ENCODE data around the gene ELFN2.

The ELFN2 gene

GRCh38 chr22:37334859-37335805 lies 92.1 kb downstream of the ELFN2 start:
- TF ChIP-seq, protein P1, sequence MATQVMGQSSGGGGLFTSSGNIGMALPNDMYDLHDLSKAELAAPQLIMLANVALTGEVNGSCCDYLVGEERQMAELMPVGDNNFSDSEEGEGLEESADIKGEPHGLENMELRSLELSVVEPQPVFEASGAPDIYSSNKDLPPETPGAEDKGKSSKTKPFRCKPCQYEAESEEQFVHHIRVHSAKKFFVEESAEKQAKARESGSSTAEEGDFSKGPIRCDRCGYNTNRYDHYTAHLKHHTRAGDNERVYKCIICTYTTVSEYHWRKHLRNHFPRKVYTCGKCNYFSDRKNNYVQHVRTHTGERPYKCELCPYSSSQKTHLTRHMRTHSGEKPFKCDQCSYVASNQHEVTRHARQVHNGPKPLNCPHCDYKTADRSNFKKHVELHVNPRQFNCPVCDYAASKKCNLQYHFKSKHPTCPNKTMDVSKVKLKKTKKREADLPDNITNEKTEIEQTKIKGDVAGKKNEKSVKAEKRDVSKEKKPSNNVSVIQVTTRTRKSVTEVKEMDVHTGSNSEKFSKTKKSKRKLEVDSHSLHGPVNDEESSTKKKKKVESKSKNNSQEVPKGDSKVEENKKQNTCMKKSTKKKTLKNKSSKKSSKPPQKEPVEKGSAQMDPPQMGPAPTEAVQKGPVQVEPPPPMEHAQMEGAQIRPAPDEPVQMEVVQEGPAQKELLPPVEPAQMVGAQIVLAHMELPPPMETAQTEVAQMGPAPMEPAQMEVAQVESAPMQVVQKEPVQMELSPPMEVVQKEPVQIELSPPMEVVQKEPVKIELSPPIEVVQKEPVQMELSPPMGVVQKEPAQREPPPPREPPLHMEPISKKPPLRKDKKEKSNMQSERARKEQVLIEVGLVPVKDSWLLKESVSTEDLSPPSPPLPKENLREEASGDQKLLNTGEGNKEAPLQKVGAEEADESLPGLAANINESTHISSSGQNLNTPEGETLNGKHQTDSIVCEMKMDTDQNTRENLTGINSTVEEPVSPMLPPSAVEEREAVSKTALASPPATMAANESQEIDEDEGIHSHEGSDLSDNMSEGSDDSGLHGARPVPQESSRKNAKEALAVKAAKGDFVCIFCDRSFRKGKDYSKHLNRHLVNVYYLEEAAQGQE (IDR thresholded peaks at IDR 0.05; ENCODE audit: insufficient read depth in 1 of 2, low read depth in 2 of 2, low read length in 2 of 2), result no peak
- no peak for TF ChIP-seq POLR2AphosphoS5 (IDR thresholded peaks at IDR 0.05; ENCODE audit: low read depth, low read length)
- no peak for TF ChIP-seq TAF1 (IDR thresholded peaks at IDR 0.05; ENCODE audit: borderline replicate concordance, insufficient read depth, low read length)
- no peak for TF ChIP-seq SIN3A (IDR thresholded peaks at IDR 0.05; ENCODE audit: borderline replicate concordance, insufficient read depth, low read length)
- TF ChIP-seq FOXP2 (optimal IDR thresholded peaks at IDR 0.05; ENCODE audit: borderline replicate concordance, extremely low read depth, extremely low read length, insufficient read depth), result no peak

DNA sequence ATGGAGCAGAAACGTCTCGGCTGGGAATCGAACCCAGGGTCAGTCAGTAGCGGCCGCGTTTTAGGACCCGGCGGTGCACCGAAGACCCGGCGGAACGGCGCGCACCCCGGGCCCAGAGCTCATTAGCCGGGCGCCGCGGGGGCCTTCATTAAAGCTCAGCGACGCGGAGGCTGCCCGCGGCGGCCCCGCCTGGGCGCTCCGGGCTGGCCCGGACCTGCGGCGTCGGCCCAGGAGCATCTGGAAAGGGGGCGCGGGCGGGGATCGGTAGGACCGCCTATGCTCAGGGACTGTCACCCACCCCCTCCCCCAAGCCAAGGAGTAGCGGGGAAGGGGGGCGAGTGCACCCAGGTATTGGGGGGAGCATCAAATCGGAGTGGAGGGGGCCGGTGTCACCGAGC lies 92.8 kb downstream of the ELFN2 start:
- no peak for TF ChIP-seq TAF1 (IDR thresholded peaks at IDR 0.05; ENCODE audit: borderline replicate concordance, insufficient read depth, low read length)
- no peak for TF ChIP-seq POLR2AphosphoS5 (IDR thresholded peaks at IDR 0.05; ENCODE audit: low read depth, low read length)
- TF ChIP-seq FOXP2 (optimal IDR thresholded peaks at IDR 0.05; ENCODE audit: borderline replicate concordance, extremely low read depth, extremely low read length, insufficient read depth), result no peak
- TF ChIP-seq SIN3A (IDR thresholded peaks at IDR 0.05; ENCODE audit: borderline replicate concordance, insufficient read depth, low read length), result no peak
- TF ChIP-seq, protein P1 (IDR thresholded peaks at IDR 0.05; ENCODE audit: insufficient read depth in 1 of 2, low read depth in 2 of 2, low read length in 2 of 2), result no peak

DNA sequence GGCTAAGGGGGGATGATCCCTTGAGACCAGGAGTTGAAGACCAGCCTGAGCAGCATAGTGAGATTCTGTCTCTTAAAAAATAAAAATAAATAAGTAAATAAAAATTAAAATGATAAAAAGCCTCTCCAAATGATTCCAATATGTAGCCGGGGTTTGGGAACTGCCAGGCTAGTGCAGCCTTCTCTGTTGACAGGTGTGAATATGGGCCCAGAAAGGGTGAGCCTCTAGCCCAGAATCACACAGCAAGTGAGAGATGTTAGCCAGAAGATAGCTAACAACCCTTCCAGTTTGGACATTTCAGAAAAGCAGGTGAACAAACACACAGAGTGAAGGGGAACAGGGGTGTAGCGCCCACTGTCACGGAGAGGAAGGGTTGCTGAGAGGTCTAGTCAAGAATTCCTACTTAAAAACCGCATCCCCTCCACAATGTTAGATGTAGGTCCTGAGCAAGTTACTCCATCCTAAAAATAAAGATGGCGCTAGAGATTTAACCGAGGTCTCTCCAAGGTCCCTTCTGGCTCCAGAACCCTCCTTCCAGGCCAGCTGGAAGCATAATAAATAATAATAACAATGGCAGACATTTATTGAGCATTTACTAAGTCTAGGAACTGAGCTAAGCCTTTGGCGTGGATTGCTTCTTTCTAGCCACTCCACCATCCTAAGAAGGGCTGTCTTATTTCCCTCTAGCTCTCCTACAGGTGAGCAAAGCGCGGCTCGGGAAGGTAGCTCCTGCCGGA lies 93.4 kb downstream of the ELFN2 start:
- TF ChIP-seq, protein P1 (IDR thresholded peaks at IDR 0.05; ENCODE audit: insufficient read depth in 1 of 2, low read depth in 2 of 2, low read length in 2 of 2), result no peak
- TF ChIP-seq POLR2AphosphoS5 (IDR thresholded peaks at IDR 0.05; ENCODE audit: low read depth, low read length) (no peak), TAF1 (IDR thresholded peaks at IDR 0.05; ENCODE audit: borderline replicate concordance, insufficient read depth, low read length) (no peak), SIN3A (IDR thresholded peaks at IDR 0.05; ENCODE audit: borderline replicate concordance, insufficient read depth, low read length) (no peak), FOXP2 (optimal IDR thresholded peaks at IDR 0.05; ENCODE audit: borderline replicate concordance, extremely low read depth, extremely low read length, insufficient read depth) (no peak)

GRCh38 chr22:37331856-37332536 lies 95.3 kb downstream of the ELFN2 start:
- TF ChIP-seq SIN3A (IDR thresholded peaks at IDR 0.05; ENCODE audit: borderline replicate concordance, insufficient read depth, low read length), result no peak
- TF ChIP-seq FOXP2 (optimal IDR thresholded peaks at IDR 0.05; ENCODE audit: borderline replicate concordance, extremely low read depth, extremely low read length, insufficient read depth), result no peak
- TF ChIP-seq, protein P1 (IDR thresholded peaks at IDR 0.05; ENCODE audit: insufficient read depth in 1 of 2, low read depth in 2 of 2, low read length in 2 of 2), result no peak
- TF ChIP-seq POLR2AphosphoS5 (IDR thresholded peaks at IDR 0.05; ENCODE audit: low read depth, low read length), result no peak
- TF ChIP-seq TAF1 (IDR thresholded peaks at IDR 0.05; ENCODE audit: borderline replicate concordance, insufficient read depth, low read length), result no peak

All from PFSK-1 (cell line).